HEK293 (cell line): ENCODE data around the gene SUCO.

Source experiments
- FEZF1 ChIP-seq: fragments of 450-650 bp; formaldehyde crosslinking; IDR thresholded peaks from 2 replicates; pipeline ENCODE4 v1.5.1; 2016; ENCODE audit warnings: missing biosample characterization, missing genetic modification characterization
- MEIS1 ChIP-seq: sonication (generic); formaldehyde crosslinking; IDR thresholded peaks from 2 replicates; pipeline ENCODE4 v1.8.1; 2022; ENCODE audit warnings: missing genetic modification reagents, mild to moderate bottlenecking, borderline replicate concordance
- MYNN ChIP-seq: fragments of 450-650 bp; formaldehyde crosslinking; IDR thresholded peaks from 2 replicates; pipeline ENCODE4 v1.5.1; 2016; ENCODE audit warnings: missing biosample characterization, missing genetic modification characterization, borderline replicate concordance
- OVOL3 ChIP-seq: fragments of 450-650 bp; formaldehyde crosslinking; IDR thresholded peaks from 2 replicates; pipeline ENCODE4 v1.5.1; 2016; ENCODE audit warnings: missing biosample characterization, missing genetic modification characterization
- REST ChIP-seq: fragments of 450-650 bp; formaldehyde crosslinking; IDR thresholded peaks from 2 replicates; pipeline ENCODE4 v1.5.1; 2016; ENCODE audit warnings: missing biosample characterization, missing genetic modification characterization
- SETDB1 ChIP-seq: IDR thresholded peaks from one replicate; pipeline ENCODE4 v1.6.1; 2017; ENCODE audit warnings: mild to moderate bottlenecking, low read length, moderate library complexity, mixed read lengths; ENCODE audit not compliant: insufficient read length
- YY2 ChIP-seq: fragments of 450-650 bp; formaldehyde crosslinking; IDR thresholded peaks from 2 replicates; pipeline ENCODE4 v1.5.1; 2016; ENCODE audit warnings: missing biosample characterization, missing genetic modification characterization
- ZBTB49 ChIP-seq: fragments of 450-650 bp; formaldehyde crosslinking; IDR thresholded peaks from 2 replicates; pipeline ENCODE4 v1.5.1; 2016; ENCODE audit warnings: missing biosample characterization, missing genetic modification characterization, low read depth
- ZNF266 ChIP-seq: fragments of 450-650 bp; formaldehyde crosslinking; IDR thresholded peaks from 2 replicates; pipeline ENCODE4 v1.5.1; 2016; ENCODE audit warnings: missing biosample characterization, missing genetic modification characterization, low read depth
- ZNF274 ChIP-seq, 2 experiments: fragments of 200-500 bp in 1 of 2; fragments of 450-650 bp in 1 of 2; sonication (Bioruptor generic) in 1 of 2; formaldehyde crosslinking in 1 of 2; IDR thresholded peaks; 2 replicates each; pipeline versions ENCODE4 v1.5.1 to v1.6.1; 2014 to 2016; ENCODE audit warnings: borderline replicate concordance in 1 of 2, inconsistent platforms in 1 of 2, low read length in 1 of 2, missing biosample characterization in 1 of 2, missing genetic modification characterization in 1 of 2
- ZNF324 ChIP-seq: fragments of 450-650 bp; formaldehyde crosslinking; IDR thresholded peaks from 2 replicates; pipeline ENCODE4 v1.5.1; 2016; ENCODE audit warnings: missing biosample characterization, missing genetic modification characterization
- ZNF335 ChIP-seq: fragments of 450-650 bp; formaldehyde crosslinking; conservative IDR thresholded peaks from 2 replicates; pipeline ENCODE4 v1.5.1; 2016; ENCODE audit warnings: missing biosample characterization, missing genetic modification characterization
- ZNF341 ChIP-seq: fragments of 450-650 bp; formaldehyde crosslinking; IDR thresholded peaks from 2 replicates; pipeline ENCODE4; 2016; ENCODE audit warnings: low read depth, missing biosample characterization, missing genetic modification characterization
- ZNF404 ChIP-seq: fragments of 450-650 bp; formaldehyde crosslinking; IDR thresholded peaks from 2 replicates; pipeline ENCODE4 v1.5.1; 2017; ENCODE audit warnings: missing biosample characterization, missing genetic modification characterization
- ZNF48 ChIP-seq: fragments of 450-650 bp; formaldehyde crosslinking; IDR thresholded peaks from 2 replicates; pipeline ENCODE4 v1.5.1; 2016; ENCODE audit warnings: missing biosample characterization, missing genetic modification characterization
- ZNF510 ChIP-seq: fragments of 450-650 bp; formaldehyde crosslinking; IDR thresholded peaks from 2 replicates; pipeline ENCODE4 v1.5.1; 2018; ENCODE audit warnings: mild to moderate bottlenecking, missing genetic modification characterization, missing biosample characterization; ENCODE audit not compliant: insufficient replicate concordance
- ZNF518A ChIP-seq: fragments of 450-650 bp; formaldehyde crosslinking; conservative IDR thresholded peaks from 2 replicates; pipeline ENCODE4 v1.5.1; 2016; ENCODE audit warnings: low read depth, missing biosample characterization, missing genetic modification characterization
- ZNF560 ChIP-seq: fragments of 450-650 bp; formaldehyde crosslinking; IDR thresholded peaks from 2 replicates; pipeline ENCODE4 v1.5.1; 2017; ENCODE audit warnings: missing biosample characterization, missing genetic modification characterization, borderline replicate concordance
- ZNF600 ChIP-seq: fragments of 450-650 bp; formaldehyde crosslinking; IDR thresholded peaks from 2 replicates; pipeline ENCODE4 v1.5.1; 2016; ENCODE audit warnings: missing biosample characterization, missing genetic modification characterization
- ZNF792 ChIP-seq: fragments of 450-650 bp; formaldehyde crosslinking; IDR thresholded peaks from 2 replicates; pipeline ENCODE4 v1.5.1; 2016; ENCODE audit warnings: missing biosample characterization, missing genetic modification characterization
- ZSCAN30 ChIP-seq: fragments of 450-650 bp; IDR thresholded peaks from 2 replicates; pipeline ENCODE4 v1.5.1; 2018; ENCODE audit warnings: missing biosample characterization, mild to moderate bottlenecking, missing genetic modification characterization, moderate library complexity
- TF ChIP-seq, protein P1 (sequence below): fragments of 450-650 bp; formaldehyde crosslinking; IDR thresholded peaks from 2 replicates; pipeline ENCODE4 v1.5.1; 2016; ENCODE audit warnings: missing biosample characterization, missing genetic modification characterization
- TF ChIP-seq, protein P2 (sequence below): fragments of 450-650 bp; formaldehyde crosslinking; IDR thresholded peaks from 2 replicates; pipeline ENCODE4 v1.5.1; 2017; ENCODE audit warnings: missing biosample characterization, missing genetic modification characterization

SUCO gene

GRCh38 chr1:172533513-172534151 lies 682 bp downstream of the SUCO start (continued):
- TF ChIP-seq ZNF518A (tag by site-specific recombination) (no peak), ZNF341 (tag by site-specific recombination) (no peak), YY2 (tag by site-specific recombination) (no peak), OVOL3 (no peak), ZNF404 (tag by site-specific recombination) (no peak), SETDB1 (no peak), MYNN (no peak), ZNF324 (tag by site-specific recombination) (no peak), FEZF1 (tag by site-specific recombination) (no peak), ZNF274 (IDR thresholded peaks at IDR 0.05; ENCODE audit: low read length) (no peak), ZNF274 (tag by site-specific recombination; IDR thresholded peaks at IDR 0.05; ENCODE audit: borderline replicate concordance) (no peak), MEIS1 (CRISPR knock-in tag) (no peak), ZNF792 (tag by site-specific recombination) (no peak), ZBTB49 (tag by site-specific recombination) (no peak), ZNF266 (tag by site-specific recombination) (no peak), ZNF560 (no peak), ZNF335 (tag by site-specific recombination) (peak; percentile 26; the same call in 1 of the 2 replicates), ZNF600 (peak; percentile 76), ZSCAN30 (tag by site-specific recombination) (no peak), ZNF48 (tag by site-specific recombination) (no peak), ZNF510 (no peak), REST (tag by site-specific recombination) (no peak)
- TF ChIP-seq, protein P1, sequence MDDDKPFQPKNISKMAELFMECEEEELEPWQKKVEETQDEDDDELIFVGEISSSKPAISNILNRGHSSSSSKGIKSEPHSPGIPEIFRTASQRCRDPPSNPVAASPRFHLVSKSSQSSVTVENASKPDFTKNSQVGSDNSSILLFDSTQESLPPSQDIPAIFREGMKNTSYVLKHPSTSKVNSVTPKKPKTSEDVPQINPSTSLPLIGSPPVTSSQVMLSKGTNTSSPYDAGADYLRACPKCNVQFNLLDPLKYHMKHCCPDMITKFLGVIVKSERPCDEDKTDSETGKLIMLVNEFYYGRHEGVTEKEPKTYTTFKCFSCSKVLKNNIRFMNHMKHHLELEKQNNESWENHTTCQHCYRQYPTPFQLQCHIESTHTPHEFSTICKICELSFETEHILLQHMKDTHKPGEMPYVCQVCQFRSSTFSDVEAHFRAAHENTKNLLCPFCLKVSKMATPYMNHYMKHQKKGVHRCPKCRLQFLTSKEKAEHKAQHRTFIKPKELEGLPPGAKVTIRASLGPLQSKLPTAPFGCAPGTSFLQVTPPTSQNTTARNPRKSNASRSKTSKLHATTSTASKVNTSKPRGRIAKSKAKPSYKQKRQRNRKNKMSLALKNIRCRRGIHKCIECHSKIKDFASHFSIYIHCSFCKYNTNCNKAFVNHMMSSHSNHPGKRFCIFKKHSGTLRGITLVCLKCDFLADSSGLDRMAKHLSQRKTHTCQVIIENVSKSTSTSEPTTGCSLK (tag by site-specific recombination), result no peak
- TF ChIP-seq, protein P2, sequence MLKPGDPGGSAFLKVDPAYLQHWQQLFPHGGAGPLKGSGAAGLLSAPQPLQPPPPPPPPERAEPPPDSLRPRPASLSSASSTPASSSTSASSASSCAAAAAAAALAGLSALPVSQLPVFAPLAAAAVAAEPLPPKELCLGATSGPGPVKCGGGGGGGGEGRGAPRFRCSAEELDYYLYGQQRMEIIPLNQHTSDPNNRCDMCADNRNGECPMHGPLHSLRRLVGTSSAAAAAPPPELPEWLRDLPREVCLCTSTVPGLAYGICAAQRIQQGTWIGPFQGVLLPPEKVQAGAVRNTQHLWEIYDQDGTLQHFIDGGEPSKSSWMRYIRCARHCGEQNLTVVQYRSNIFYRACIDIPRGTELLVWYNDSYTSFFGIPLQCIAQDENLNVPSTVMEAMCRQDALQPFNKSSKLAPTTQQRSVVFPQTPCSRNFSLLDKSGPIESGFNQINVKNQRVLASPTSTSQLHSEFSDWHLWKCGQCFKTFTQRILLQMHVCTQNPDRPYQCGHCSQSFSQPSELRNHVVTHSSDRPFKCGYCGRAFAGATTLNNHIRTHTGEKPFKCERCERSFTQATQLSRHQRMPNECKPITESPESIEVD (tag by site-specific recombination), result no peak
